HG03039 (cell line): ENCODE measurements around the gene PRRC2C.
A peak's percentile ranks its signal among the peaks of the same experiment; 100 is the strongest.
"Not testable (repeated sequence)": the region's sequence is repeated elsewhere in the genome, so short reads cannot be mapped to it uniquely, and the experiment has no call there.

Experiments
- ATAC-seq: cut with Tn5 transposase; IDR thresholded peaks from one replicate; pipeline ENCODE4 v1.9.1; 2021; ENCODE audit warnings: mild to moderate bottlenecking, moderate library complexity; ENCODE audit not compliant: unreplicated experiment

Gene PRRC2C

DNA sequence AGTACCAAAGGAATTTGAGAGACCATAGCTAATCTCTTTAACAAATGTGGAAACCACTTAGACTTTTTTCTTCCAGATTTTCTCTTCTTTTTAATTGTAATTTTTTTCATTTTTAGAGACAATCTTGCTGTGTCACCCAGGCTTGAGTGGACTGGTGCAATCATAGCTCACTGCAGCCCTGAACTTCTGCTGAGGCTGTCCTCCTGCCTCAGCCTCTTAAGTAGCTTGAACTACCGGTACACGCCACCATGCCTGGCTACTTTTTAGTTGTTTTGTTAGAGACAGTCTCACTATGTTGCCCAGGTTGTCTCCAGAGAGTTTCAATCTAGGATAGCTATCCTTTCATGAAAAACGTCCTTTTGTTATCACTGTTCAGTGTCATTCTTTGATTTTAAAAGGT is 15.0 kb downstream of the PRRC2C start:
- no peak for ATAC-seq

DNA sequence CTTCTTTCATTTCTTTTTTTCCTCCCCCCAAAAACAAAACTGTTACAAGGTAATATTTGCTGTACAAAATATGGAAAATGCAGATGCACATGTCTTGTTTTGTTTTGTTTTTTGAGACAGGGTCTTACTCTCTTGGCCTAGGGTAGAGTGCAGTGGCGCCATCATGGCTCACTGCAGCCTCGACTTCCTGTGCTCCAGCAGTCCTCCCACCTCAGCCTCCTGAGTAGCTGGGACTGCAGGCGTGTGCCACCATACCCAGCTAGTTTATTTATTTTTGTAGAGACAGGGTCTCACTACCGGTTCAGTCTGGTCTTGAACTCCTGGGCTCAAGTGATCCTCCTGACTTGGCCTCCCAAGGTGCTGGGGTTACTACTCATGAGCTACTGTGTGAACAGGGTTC is 15.5 kb downstream of the PRRC2C start:
- ATAC-seq = no peak

DNA sequence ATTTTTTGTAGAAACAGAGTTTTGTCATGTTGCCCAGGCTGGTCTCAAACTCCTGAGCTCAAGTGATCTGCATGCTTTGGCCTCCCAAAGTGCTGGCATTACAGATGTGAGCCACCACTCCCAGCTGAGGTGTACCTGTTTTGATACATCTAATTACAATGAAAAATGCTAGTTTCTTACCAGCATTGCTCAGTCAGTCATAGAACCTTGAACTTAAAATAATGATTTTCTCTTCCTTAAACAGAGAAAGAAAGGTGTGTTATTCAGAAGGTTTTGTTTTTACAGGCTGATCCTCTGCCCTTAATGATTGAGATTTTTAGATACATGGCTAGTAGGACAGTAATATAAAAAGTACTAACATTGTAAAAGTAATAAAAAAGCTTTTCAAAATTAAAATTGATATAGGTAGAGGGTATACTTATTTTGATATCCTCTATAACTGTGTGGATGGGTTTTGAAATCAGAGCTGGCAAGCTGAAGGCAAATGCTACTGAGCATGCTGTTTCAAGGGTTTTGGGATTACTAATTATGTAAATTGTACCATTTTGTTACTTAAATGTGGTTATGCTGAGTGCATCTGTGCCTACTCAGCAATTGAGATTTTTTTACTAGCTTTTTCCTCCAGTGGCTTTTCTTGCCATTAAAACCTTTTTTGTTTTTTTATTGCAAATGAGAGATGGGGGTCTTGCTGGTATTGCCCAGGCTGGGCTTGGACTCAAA is 16.1 kb downstream of the PRRC2C start:
- ATAC-seq = peak; percentile 56

DNA sequence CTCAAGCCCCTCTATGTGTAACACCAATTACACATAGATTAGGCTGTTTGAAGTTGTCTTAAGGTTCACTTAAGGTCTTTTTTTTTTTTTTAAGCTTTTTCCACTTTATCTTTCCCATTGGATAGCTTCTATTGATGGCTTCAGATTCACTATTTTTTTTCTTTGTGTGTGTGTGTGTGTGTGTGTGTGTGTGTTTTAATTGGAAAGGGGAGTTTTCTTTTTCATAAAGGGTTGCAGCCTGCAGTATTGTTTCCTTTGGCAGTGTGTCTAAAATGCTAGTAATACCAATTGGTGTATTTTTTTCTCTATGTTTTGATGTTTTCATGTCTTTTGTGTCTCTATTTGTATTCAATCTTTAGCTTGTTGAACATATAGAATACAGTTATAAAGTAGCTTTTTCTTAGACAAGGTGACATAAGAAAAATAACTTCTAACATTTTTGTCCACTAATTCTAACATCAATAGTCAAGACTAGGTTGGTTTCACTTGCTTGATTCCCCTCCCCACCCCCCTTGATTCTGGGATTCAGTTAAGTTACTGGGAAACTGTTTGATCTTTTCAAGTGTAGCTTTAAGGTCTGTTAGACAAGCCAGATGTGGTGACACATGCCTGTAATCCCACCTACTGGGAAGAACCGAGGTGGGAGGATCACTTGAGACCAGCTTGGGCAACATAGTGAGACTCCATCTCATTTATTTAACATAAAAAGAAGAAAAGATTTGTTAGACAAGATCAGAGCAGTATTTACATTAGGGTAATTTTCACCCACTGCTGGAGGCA is 21.4 kb downstream of the PRRC2C start:
- no peak for ATAC-seq

DNA sequence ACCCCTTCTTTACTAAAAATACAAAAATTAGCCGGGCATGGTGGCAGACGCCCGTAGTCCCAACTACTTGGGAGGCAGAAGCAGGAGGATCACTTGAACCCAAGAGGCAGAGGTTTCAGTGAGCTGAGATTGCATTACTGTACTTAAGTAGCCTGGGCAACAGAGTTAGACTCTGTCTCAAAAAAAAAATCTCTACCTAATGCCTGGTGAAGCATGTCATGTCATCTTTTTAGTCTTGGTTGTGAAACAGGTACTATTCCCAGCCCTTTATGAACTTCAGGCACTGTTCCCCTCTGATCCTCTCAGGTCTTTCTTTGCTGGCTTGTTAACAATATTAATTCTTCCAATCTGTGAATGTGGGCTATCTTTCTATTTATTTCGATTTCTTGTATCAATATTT is 22.1 kb downstream of the PRRC2C start:
- ATAC-seq = no peak

DNA sequence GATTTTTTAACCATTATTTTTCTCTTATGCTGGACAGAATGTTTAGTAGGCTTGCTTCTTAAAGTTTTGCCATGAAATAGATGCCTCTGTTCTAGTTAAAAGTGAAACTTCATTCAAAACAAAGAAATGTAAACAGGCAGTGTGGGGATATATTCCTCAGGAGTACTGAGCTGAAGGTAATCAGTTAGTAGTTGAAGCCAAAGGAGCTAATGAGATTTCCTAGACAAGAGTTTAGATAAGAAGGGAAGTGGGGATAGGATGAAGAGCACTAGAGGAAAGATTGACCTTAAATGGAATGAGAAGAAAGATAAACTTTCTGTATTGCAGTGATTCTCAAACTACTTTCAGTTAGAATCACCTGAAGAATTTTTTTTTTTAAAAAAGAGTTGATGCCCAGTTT is 23.9 kb downstream of the PRRC2C start:
- no peak for ATAC-seq

DNA sequence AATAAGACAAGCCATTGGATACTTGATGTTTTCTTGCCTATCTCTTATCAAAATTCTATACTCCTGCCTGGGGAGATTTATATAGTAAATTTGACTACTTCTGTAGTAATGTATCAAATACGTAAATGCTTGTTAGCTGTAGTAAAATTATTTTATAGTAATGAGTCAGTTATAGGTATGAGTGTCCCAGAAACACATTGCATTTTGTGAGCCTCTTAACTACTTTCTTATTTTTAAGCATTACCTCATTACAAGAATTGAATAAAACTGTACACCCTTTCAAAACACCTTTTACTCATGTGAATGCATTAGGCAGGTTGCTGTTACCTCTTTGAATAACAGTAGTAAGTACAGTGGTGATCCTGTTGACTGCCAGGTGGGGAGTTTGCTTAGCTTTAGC is 28.4 kb downstream of the PRRC2C start:
- ATAC-seq = no peak

DNA sequence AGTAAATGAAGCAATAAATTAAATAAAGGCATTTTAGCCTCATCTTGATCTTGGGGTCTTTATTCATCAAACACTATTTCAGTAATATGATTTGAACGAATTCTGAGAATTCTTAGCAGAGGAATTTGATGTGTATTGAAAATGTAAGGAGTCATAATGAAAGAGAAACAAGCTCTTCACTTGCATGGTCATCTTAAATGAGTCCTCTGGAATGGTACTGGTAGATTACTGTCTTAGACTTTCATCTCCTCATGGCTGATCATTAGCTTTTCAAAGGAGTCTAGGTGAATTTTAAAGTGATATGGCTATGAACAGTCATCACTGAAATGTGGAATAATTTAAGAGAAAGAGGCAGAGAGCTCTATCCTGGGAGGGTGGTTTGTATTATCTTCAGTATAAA is 30.0 kb downstream of the PRRC2C start:
- no peak for ATAC-seq

DNA sequence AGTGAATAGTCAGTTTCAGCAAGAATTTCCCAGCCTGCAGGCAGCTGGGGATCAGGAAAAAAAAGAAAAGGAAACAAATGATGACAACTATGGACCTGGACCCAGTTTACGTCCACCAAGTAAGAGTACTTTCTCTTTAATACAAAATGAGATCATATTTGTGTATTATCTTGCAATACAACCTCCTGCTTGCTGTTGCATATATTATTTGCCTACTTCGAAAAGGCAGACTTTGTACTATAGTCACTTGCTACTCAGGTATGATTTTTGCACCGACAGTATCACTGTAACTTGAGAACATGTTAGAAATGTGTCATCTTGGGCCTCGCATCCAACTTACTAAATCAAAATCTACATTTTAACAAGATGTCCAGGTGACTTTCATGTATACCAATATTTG is 30.4 kb downstream of the PRRC2C start:
- ATAC-seq = no peak

DNA sequence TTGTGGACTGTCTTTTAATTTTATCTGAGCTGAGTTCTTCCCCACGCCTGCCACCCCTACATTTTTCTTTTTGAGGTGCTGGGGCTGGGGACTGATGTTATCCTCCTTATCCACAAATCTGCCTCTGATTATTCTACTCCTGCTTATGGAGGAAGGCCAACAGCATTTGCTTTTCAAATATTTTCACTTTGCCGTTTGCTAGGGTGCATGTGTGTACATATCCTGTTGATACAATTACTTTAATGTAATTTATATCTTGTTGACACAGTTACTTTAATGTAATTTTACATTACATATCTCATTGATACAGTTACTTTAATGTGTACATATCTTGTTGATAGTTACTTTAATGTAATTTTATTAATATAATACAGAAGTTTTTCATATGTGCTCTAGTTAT is 36.2 kb downstream of the PRRC2C start:
- no peak for ATAC-seq

DNA sequence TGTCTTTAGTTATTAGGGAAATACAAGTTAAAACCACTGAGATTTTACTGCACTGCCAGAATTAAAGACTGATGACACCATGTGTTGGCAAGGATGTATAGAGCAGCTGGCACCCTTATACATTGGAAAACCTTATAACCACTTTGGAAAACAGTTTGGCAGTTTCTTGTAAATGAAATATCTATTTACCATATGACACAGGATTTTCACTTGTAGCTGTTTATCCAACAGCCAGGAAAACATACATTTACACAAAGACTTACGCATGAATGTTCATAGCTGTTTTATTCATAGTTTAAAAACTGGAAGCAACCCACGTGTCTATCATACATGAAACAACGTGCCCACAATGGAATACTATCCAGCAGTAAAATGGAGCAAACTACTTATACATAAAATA is 45.3 kb downstream of the PRRC2C start:
- no peak for ATAC-seq

DNA sequence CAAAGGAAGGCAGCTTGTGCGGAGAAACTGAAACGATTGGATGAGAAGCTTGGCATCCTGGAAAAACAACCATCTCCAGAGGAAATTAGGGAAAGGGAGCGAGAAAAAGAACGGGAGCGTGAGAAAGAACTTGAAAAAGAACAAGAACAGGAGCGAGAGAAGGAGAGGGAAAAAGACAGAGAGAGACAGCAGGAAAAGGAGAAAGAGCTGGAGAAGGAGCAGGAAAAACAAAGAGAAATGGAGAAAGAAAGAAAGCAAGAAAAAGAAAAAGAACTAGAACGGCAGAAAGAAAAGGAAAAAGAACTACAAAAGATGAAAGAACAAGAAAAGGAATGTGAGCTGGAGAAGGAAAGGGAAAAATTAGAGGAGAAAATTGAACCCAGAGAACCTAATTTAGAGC is 47.2 kb downstream of the PRRC2C start:
- ATAC-seq = no peak

DNA sequence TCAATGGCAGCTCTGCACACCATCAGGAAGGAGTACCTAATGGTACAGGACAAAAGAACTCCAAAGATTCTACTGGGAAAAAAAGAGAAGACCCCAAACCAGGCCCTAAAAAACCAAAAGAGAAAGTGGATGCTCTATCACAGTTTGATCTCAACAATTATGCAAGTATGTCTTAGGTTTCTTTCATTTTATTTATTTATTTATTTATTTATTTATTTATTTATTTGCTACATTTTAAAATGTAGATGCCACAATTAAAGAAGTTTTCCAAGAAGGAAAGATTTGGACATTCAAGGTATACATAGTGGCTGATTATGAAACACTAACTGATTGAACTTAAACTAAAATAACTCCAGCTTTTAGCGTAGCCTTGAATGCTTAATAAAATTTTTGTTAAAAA is 60.2 kb downstream of the PRRC2C start:
- no peak for ATAC-seq

DNA sequence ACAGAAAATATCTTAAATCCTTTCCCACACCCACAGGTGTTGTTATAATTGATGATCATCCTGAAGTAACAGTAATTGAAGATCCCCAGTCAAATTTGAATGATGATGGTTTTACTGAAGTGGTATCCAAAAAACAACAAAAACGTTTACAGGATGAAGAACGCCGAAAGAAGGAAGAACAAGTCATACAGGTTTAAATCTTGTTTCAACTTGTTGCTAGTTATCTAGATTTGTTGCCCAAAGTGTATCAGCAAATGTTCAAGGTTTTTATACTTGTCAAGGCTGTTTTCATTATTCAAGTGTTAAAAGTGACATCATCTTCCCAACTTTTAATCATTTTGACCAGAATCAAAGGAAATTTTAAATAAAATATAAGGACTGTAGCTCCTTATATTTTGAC is 64.7 kb downstream of the PRRC2C start:
- no peak for ATAC-seq

DNA sequence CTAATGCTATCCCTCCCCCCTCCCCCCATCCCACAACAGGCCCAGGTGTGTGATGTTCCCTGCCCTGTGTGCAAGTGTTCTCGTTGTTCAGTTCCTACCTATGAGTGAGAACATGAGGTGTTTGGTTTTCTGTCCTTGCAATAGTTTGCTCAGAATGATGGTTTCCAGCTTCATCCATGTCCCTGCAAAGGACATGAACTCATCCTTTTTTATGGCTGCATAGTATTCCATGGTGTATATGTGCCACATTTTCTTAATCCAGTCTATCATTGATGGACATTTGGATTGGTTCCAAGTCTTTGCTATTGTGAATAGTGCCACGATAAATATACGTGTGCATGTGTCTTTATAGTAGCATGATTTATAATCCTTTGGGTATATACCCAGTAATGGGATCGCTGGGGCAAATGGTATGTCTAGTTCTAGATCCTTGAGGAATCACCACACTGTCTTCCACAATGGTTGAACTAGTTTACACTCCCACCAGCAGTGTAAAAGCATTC is 65.3 kb downstream of the PRRC2C start:
- not testable (repeated sequence) for ATAC-seq

DNA sequence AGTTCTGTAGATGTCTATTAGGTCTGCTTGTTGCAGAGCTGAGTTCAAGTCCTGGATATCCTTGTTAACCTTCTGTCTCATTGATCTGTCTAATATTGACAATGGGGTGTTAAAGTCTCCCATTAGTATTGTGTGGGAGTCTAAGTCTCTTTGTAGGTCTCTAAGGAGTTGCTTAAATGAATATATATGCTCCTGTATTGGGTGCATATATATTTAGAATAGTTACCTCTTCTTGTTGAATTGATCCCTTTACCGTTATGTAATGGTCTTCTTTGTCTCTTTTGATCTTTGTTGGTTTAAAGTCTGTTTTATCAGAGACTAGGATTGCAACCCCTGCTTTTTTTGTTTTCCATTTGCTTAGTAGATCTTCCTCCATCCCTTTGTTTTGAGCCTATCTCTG is 68.6 kb downstream of the PRRC2C start:
- not testable (repeated sequence) for ATAC-seq

DNA sequence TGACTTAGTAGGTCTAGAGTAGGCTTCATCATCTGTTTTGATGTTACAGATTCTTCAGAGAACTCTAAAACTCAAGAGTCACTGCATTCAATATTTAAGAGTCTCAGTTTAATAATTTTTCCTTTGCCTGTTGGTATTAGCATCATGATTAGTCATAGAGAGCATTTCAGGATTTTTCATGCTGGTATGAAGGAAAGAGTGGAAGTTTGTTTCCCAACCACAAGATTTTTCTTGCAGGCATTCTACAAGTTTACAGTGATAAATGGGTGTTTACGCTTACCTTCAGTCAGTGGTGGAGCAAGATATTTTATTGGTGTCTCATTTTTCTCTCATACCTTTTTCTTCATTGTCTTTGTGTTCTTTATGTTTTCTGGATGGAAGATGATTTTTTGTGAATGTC is 78.3 kb downstream of the PRRC2C start:
- no peak for ATAC-seq

DNA sequence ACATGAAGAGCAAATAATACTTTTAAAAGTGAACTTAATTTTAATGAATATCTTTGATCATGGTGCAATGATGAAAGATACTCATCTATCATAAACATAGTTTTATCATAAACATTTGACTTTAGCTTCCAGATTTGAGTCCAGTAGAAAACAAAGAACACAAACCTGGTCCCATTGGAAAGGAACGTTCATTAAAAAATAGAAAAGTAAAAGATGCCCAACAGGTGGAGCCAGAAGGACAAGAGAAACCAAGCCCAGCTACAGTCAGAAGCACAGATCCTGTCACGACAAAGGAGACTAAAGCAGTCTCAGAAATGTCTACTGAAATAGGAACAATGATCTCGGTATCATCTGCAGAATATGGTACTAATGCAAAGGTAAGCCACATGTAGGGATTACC is 81.1 kb downstream of the PRRC2C start:
- ATAC-seq = no peak

DNA sequence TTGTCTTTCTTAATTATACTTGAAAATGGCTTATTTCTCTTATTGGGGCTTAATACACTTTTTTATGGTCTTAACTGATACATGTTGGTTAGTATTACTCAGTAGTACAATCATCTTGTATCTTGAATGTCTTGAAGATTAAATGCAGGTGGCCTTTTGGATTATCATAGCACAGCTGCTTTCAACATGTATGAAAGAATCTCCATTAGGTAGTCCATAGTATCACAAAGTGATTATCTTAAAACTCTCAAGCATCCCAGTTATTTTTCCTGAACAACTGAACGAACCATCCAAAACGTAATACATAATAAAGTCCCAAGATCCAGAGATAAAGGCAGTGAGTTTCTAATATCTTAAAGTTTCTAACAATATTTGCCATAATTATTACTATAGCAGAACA is 85.0 kb downstream of the PRRC2C start:
- ATAC-seq = no peak

DNA sequence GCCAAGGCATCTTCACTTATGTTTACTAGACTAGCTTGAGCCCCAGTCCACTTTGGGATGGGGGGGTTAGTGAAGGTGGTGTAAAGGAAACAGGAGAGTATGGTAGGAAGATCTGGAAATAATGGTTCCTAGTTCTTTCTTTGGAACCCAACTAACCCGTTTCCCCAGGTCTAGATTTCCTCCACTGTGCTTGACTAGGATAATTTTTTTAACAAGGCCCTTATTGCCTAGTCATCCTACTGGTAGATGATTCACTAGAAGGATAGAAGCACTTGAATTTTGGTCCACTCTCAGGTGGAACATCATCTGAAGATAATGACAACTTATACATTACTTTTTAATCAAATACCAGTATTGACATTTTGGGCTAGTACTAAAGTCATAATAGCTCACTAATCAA is 90.8 kb downstream of the PRRC2C start:
- ATAC-seq = no peak

DNA sequence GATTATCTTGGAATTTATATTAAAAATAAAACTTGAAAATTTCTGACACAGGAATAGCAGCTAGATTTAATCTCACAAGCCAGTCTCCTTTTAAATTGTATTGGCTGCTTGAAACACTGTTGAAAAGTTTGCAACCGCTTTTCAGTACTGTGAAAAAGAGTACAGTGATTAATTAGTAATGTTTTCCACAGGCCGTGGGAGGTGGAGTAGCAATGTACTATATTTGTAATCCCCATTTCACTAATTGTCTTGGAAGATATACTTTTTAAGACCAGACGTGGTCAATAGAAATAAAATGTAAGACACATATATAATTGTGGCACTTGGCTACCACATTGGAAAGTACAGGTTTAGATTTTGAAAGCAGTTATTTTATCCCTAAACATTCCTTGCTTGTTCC is 95.9 kb downstream of the PRRC2C start:
- ATAC-seq = no peak

DNA sequence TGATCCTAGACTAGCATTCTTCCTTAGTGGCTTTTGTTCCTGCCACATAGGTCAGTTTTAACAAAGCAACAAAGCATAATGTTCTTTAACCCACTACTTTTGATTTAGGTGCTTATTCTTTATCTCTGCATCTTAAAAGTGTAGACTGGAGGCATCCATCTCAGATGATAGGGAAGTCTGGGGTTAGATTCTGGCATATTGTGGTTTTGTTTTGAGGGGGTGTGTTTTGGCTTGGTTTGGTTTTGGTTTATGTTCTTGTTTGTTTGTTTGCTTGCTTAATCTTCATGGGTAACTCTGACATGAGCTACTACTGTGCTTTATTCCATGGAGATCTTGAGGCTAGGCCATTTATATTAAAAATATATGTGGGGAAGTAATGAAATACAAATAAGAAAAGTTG is 96.4 kb downstream of the PRRC2C start:
- no peak for ATAC-seq
